Measurements from ENCODE around the gene ADA. TPM values are rescaled to one million over a fixed set of nuclear protein-coding genes. Genes with fewer than 3 reads are reported as not detected.

The ADA gene
- total RNA-seq, 1 donor from 2014 or later, result 72.3 TPM

GRCh38 chr20:44637522-44638372 lies 13.8 kb downstream of the ADA start:
- no peak for DNase-seq
- no peak for TF ChIP-seq CTCF (IDR thresholded peaks at IDR 0.05)
- H3K4me1 Mint-ChIP-seq, result peaks cover 25% of the 10 kb centered on the region
- POLR2A ChIA-PET, result no interaction called here
- no peak overlapping the region for H3K27ac Mint-ChIP-seq
- no peak for ATAC-seq (ENCODE audit: low read depth)
- H3K9me3 Mint-ChIP-seq, result no peaks in the 10 kb centered on the region
- H3K36me3 Mint-ChIP-seq (ENCODE audit: low read depth), result peaks cover 40% of the 10 kb centered on the region
- no peak overlapping the region for H3K4me3 Mint-ChIP-seq
- CTCF ChIA-PET, result no interaction called here
- H3K27me3 Mint-ChIP-seq, result no peaks in the 10 kb centered on the region
- intact Hi-C loops (cut with micrococcal nuclease), result no loop called here

- H3K36me3 Mint-ChIP-seq (ENCODE audit: low read depth), result peaks cover 40% of the 10 kb centered on the region
- TF ChIP-seq CTCF (IDR thresholded peaks at IDR 0.05), result no peak
- no peak for ATAC-seq (ENCODE audit: low read depth)
- H3K27ac Mint-ChIP-seq, result no peak overlapping the region
- intact Hi-C loops (cut with micrococcal nuclease), result no loop called here
- no peak overlapping the region for H3K4me3 Mint-ChIP-seq
- POLR2A ChIA-PET, result no interaction called here
- H3K4me1 Mint-ChIP-seq, result peaks cover 23% of the 10 kb centered on the region
- CTCF ChIA-PET, result no interaction called here
- no peaks in the 10 kb centered on the region for H3K9me3 Mint-ChIP-seq
- no peak for DNase-seq
- H3K27me3 Mint-ChIP-seq, result no peaks in the 10 kb centered on the region
These were observed 14.5 kb downstream of the ADA start for GRCh38 chr20:44637042-44637441.

- ATAC-seq (ENCODE audit: low read depth) (no peak), DNase-seq (no peak)
- Mint-ChIP-seq H3K27ac (no peak overlapping the region), H3K27me3 (no peaks in the 10 kb centered on the region), H3K4me1 (peaks cover 12% of the 10 kb centered on the region), H3K9me3 (no peaks in the 10 kb centered on the region), H3K4me3 (no peak overlapping the region), H3K36me3 (ENCODE audit: low read depth) (peaks cover 41% of the 10 kb centered on the region)
- ChIA-PET POLR2A (no interaction called here), CTCF (no interaction called here)
- TF ChIP-seq CTCF (IDR thresholded peaks at IDR 0.05), result no peak
- intact Hi-C loops (cut with micrococcal nuclease), result no loop called here
These were observed 15.6 kb downstream of the ADA start for GRCh38 chr20:44635877-44636276.

GRCh38 chr20:44633872-44634600 lies 17.5 kb downstream of the ADA start:
- intact Hi-C loops (cut with micrococcal nuclease), result no loop called here

More at GRCh38 chr20:44633872-44634600, 17.5 kb downstream of the ADA start:
- Mint-ChIP-seq H3K36me3 (ENCODE audit: low read depth) (peaks cover 32% of the 10 kb centered on the region), H3K27me3 (no peaks in the 10 kb centered on the region), H3K9me3 (no peaks in the 10 kb centered on the region), H3K4me3 (no peak overlapping the region), H3K4me1 (peaks cover 5% of the 10 kb centered on the region), H3K27ac (no peak overlapping the region)
- ChIA-PET POLR2A (no interaction called here), CTCF (no interaction called here)
- ATAC-seq (ENCODE audit: low read depth) (no peak), DNase-seq (no peak)
- TF ChIP-seq CTCF (IDR thresholded peaks at IDR 0.05), result no peak
